D721Med (cell line): Measurements from ENCODE around the gene TP73.

Experiments used
- DNase-seq: peaks from one replicate; pipeline ENCODE4 v3.0.0; 2011; ENCODE audit warnings: low spot score; ENCODE audit not compliant: insufficient read length
- FAIRE-seq: peaks from 2 replicates; lab custom pipeline; 2011; peaks lifted over from hg19 to GRCh38; lab: Jason Lieb, UNC
- CTCF ChIP-seq: IDR thresholded peaks from 2 replicates; pipeline ENCODE4 v1.5.1; 2012; ENCODE audit warnings: mild to moderate bottlenecking, control low read depth; ENCODE audit not compliant: insufficient read depth; ENCODE audit errors: missing control alignments

TP73 gene

GRCh38 chr1:3627515-3628253 lies 24.6 kb upstream of the TP73 start:
- no peak for FAIRE-seq
- TF ChIP-seq CTCF: no peak
- DNase-seq: no peak

- FAIRE-seq (no peak), DNase-seq (no peak)
- TF ChIP-seq CTCF: no peak
Observed at GRCh38 chr1:3628445-3628844, 23.9 kb upstream of the TP73 start.

GRCh38 chr1:3629561-3630160 lies 22.7 kb upstream of the TP73 start:
- no peak for DNase-seq
- FAIRE-seq: no peak
- TF ChIP-seq CTCF: no peak

GRCh38 chr1:3630161-3630611 lies 22.1 kb upstream of the TP73 start:
- TF ChIP-seq CTCF: no peak
- no peak for DNase-seq
- FAIRE-seq: no peak

- TF ChIP-seq CTCF: no peak
- peak; percentile 53 for DNase-seq
- no peak for FAIRE-seq
Observed at GRCh38 chr1:3630914-3631313, 21.4 kb upstream of the TP73 start.

- DNase-seq (no peak), FAIRE-seq (no peak)
- no peak for TF ChIP-seq CTCF
Observed at GRCh38 chr1:3631320-3632260, 20.7 kb upstream of the TP73 start.
